NB4 (cell line): ENCODE results near the gene CSAD.

Experiments used
- DNase-seq: peaks from one replicate; pipeline ENCODE4 v3.0.0; 2010; ENCODE audit warnings: low read depth
- H3K4me3 ChIP-seq: one replicate; pipeline ENCODE4 v1.5.1; 2011; ENCODE audit warnings: mild to moderate bottlenecking, low read depth, low read length, moderate library complexity
- CTCF ChIP-seq: IDR thresholded peaks from one replicate; pipeline ENCODE4 v1.5.1; 2012; ENCODE audit warnings: low read depth, low read length
- MYC ChIP-seq: IDR thresholded peaks from 2 replicates; pipeline ENCODE4 v1.6.1; 2011; ENCODE audit warnings: low read depth, low read length
- POLR2A ChIP-seq: IDR thresholded peaks from 2 replicates; pipeline ENCODE4 v1.6.1; 2011; ENCODE audit warnings: mild to moderate bottlenecking; ENCODE audit not compliant: insufficient read length; ENCODE audit errors: extremely low read depth
- TF ChIP-seq, protein P1 (sequence below): IDR thresholded peaks from 2 replicates; pipeline ENCODE4 v1.6.1; 2011; ENCODE audit warnings: low read depth, low read length

CSAD gene

DNA sequence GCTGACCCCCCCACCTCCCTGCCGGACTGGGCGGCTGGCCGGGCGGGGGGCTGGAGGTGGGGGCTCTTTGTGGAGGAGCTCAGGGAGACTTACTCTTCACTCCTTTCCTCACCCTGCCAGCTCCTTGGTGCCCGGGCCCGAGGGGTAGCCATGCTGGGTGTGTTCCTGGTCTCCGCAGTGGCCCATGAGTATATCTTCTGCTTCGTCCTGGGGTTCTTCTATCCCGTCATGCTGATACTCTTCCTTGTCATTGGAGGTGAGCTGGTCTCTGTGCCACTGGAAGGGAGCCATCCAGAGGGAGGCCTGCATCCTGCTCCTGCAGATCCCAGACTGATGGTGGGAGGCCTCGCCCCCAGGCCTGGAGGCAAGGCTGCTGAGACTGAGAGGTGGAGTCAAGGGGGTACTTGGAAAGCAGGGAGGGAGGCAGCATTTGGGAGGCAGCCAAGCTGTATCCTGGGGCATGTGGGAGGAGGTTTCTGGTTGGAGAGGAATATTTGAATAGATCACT, 57.7 kb downstream of the CSAD start:
- no peak overlapping the region for H3K4me3 ChIP-seq
- no peak for DNase-seq
- TF ChIP-seq, protein P1, sequence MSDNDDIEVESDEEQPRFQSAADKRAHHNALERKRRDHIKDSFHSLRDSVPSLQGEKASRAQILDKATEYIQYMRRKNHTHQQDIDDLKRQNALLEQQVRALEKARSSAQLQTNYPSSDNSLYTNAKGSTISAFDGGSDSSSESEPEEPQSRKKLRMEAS, result no peak
- TF ChIP-seq POLR2A (no peak), CTCF (no peak), MYC (no peak)

DNA sequence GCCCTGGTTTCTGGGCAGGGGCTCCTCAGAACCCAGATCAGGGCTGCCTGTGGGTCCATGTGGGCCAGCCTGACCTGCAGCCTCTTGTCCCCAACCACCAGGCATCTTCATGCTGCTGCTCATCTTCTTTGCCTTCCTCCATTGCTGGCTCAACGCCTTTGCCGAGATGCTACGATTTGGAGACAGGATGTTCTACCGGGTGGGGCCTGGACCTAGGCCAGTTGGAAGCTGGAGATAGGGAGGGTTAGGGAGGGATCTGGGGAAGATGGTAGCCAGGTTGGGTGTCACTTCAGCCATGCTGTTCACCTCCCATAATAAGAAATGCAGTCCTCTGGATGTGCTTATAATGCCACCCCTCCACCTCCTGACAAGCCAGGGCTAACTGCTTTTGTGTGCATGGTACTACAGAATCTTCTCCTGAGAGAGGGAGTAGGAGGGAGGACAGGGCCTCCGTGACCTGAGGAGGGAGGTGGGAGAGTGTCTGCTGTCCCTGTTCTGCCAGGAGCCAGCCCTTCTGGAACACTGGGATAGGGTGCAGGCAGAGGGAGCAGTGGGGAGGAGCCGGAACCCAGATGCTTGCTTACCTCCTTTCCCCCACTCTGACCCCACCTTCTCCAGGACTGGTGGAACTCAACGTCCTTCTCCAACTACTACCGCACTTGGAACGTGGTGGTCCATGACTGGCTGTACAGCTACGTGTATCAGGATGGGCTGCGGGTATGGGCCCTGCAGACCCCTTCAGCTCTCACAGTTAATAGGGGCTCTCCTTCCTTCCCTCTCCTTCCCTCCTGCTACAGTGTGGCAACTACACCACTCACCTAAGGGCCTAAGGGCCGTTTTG, 59.8 kb downstream of the CSAD start:
- TF ChIP-seq, protein P1, result no peak
- TF ChIP-seq CTCF, result no peak
- no peak for TF ChIP-seq MYC
- TF ChIP-seq POLR2A, result no peak
- DNase-seq, result no peak
- no peak overlapping the region for H3K4me3 ChIP-seq

GRCh38 chr12:53118751-53119300, 61.9 kb downstream of the CSAD start:
- no peak overlapping the region for H3K4me3 ChIP-seq
- TF ChIP-seq POLR2A (no peak), CTCF (no peak), MYC (no peak)
- TF ChIP-seq, protein P1, result no peak
- DNase-seq, result no peak

- no peak for DNase-seq
- TF ChIP-seq MYC (no peak), CTCF (no peak), POLR2A (no peak)
- TF ChIP-seq, protein P1, result no peak
- H3K4me3 ChIP-seq, result no peak overlapping the region
Measured at GRCh38 chr12:53115891-53116648, 64.7 kb downstream of the CSAD start.

DNA sequence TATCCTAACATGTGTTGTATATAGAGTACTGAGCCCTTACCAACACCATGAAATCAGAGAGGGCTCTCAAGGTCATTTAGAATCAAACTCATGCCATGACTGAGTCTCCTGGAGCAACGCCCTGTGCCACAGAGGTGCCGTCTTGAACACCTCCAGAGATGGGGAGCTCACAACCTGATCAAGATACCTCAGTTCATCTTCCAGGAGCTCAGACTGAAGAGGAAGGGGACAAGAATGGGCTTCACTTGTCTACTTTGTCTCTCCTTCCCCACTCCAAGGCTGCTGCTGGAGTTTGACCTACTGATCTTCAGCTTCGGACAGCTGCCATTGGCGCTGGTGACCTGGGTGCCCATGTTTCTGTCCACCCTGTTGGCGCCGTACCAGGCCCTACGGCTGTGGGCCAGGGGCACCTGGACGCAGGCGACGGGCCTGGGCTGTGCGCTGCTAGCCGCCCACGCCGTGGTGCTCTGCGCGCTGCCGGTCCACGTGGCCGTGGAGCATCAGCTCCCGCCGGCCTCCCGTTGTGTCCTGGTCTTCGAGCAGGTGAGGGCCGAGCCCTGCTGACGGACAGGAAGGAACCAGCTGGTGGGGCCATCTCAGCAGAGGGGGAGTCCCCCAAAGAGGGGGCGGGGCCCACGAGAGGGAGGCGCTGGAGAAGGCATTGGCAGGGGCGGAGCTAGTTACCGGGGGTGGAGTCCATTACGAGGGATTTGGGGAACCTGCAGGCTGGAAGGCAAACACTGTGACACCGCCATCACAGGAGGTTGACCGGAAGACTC, 65.4 kb downstream of the CSAD start:
- no peak for DNase-seq
- no peak overlapping the region for H3K4me3 ChIP-seq
- TF ChIP-seq MYC (no peak), CTCF (no peak), POLR2A (no peak)
- TF ChIP-seq, protein P1, result no peak
